Measurements from ENCODE around the gene GALNT13.

- TF ChIP-seq, protein P1, sequence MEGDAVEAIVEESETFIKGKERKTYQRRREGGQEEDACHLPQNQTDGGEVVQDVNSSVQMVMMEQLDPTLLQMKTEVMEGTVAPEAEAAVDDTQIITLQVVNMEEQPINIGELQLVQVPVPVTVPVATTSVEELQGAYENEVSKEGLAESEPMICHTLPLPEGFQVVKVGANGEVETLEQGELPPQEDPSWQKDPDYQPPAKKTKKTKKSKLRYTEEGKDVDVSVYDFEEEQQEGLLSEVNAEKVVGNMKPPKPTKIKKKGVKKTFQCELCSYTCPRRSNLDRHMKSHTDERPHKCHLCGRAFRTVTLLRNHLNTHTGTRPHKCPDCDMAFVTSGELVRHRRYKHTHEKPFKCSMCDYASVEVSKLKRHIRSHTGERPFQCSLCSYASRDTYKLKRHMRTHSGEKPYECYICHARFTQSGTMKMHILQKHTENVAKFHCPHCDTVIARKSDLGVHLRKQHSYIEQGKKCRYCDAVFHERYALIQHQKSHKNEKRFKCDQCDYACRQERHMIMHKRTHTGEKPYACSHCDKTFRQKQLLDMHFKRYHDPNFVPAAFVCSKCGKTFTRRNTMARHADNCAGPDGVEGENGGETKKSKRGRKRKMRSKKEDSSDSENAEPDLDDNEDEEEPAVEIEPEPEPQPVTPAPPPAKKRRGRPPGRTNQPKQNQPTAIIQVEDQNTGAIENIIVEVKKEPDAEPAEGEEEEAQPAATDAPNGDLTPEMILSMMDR (IDR thresholded peaks at IDR 0.05; ENCODE audit: insufficient read depth, low read length, poor library complexity, severe bottlenecking) = no peak
- TF ChIP-seq EZH2phosphoT487 (conservative IDR thresholded peaks at IDR 0.05; ENCODE audit: low read length) = no peak
Measured at GRCh38 chr2:154158101-154158500, 286.4 kb downstream of the GALNT13 start.

All from SU-DHL-6 (cell line).